GM21619 (cell line): ENCODE measurements around the gene FGF8.
"Not testable (repeated sequence)": the region's sequence is repeated elsewhere in the genome, so short reads cannot be mapped to it uniquely, and the experiment has no call there.

Source experiments
- ATAC-seq: cut with Tn5 transposase; IDR thresholded peaks from one replicate; pipeline ENCODE4 v1.9.1; 2021; ENCODE audit not compliant: unreplicated experiment

FGF8 gene, protein sequence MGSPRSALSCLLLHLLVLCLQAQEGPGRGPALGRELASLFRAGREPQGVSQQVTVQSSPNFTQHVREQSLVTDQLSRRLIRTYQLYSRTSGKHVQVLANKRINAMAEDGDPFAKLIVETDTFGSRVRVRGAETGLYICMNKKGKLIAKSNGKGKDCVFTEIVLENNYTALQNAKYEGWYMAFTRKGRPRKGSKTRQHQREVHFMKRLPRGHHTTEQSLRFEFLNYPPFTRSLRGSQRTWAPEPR

GRCh38 chr10:101775273-101776160 lies at the start of gene FGF8:
Gene FGF8, minus strand, starts transcription at chr10:101776114. Its CDS starts 214 bp downstream, at chr10:101775900.
- no peak for ATAC-seq

DNA sequence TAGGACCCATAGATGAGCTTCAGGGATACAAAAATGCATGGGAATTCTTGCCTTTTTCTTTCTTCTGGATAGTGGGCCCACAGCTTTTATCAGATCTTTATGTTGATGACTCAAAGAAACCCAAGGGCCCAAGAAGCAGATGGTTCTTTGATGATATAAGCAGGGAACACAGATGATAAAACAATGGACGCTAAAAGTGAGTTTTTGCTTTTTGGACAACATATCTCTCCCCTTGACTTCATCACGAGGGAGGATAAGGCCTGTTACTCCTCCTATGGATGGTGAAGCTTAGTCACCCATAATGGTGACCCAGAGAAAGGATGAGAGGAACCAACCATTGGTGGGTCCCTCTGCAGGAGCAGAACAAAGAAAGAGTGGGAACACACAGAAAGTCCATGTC lies 48.8 kb upstream of the FGF8 start:
- no peak for ATAC-seq

- ATAC-seq, result peak; percentile 18
Measured at GRCh38 chr10:101818872-101819633, 43.1 kb upstream of the FGF8 start.

- peak; percentile 82 for ATAC-seq
Measured at GRCh38 chr10:101818119-101818871, 42.4 kb upstream of the FGF8 start, which contains the start of gene OGA. Gene OGA, minus strand, starts transcription at chr10:101818444. Its CDS starts 422 bp downstream, at chr10:101818022.

GRCh38 chr10:101817337-101818118 lies 41.6 kb upstream of the FGF8 start:
- no peak for ATAC-seq

- ATAC-seq, result no peak
Measured at GRCh38 chr10:101816913-101817336, 41.0 kb upstream of the FGF8 start.

DNA sequence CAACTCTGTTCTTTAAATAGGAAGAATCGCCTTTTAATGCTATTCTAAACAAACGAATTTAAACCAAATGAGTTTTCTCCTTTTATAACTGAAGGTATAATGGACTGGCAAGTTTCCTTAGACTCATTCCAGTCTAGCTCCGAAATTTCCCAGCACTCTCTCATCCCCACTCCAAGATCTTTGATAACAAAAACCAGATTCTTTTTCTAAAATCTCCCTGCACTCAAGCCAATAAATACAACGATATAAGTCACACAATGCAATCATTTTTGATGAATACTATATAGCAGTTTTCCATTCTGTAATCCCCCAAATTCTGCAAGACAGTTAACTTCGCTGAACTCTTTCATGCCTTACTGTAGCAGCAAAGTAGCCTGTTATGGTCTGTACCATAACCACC lies 40.5 kb upstream of the FGF8 start:
- no peak for ATAC-seq

DNA sequence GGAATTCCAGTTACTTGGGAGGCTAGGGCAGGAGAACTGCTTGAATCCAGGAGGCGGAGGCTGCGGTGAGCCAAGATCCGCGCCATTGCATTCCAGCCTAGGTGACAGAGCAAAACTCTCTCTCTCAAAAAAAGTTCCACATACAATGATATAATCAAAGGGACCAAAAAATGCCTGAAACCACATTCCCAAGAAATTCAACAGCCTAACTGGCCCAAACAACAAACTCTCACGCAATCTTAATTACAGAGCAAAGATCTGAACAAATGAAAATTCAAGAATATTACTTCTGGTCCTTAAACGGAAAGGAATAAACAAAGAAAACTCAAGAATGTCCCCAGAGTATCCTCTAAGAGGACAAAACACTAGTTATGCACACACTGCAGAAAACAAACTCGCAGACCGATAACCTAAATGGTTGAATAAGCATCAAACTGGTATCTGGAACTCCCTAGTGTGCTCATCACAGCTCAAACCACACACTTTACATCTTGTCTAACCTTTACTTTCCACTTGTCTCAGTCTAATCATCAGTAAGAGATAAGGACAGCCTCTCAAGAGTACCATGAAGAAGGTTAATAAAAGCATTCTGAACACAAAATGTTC lies 38.7 kb upstream of the FGF8 start:
- ATAC-seq, result no peak

- ATAC-seq, result no peak
Measured at GRCh38 chr10:101812606-101813005, 36.7 kb upstream of the FGF8 start.

GRCh38 chr10:101807158-101807557 lies 31.2 kb upstream of the FGF8 start:
- no peak for ATAC-seq

DNA sequence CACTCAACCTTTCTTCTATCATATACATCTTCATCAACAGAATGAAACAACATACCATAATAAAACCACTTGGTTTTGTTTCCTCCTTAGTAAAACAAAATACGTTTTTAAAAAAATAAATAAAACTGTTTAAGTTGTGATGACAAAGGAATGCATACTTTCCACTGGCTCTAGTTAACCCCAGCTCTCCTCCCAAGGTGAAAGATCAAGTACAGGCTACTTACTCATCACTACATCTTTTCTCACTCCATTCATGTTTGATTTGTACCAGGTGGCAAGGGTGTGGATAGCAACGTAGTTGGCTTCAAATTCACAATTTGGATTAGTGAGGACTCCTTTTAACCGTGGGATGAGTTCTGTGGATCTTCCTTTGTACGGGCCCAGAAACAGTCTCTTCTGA lies 27.6 kb upstream of the FGF8 start:
- ATAC-seq, result no peak

- ATAC-seq, result no peak
Measured at GRCh38 chr10:101797403-101798059, 21.6 kb upstream of the FGF8 start.

DNA sequence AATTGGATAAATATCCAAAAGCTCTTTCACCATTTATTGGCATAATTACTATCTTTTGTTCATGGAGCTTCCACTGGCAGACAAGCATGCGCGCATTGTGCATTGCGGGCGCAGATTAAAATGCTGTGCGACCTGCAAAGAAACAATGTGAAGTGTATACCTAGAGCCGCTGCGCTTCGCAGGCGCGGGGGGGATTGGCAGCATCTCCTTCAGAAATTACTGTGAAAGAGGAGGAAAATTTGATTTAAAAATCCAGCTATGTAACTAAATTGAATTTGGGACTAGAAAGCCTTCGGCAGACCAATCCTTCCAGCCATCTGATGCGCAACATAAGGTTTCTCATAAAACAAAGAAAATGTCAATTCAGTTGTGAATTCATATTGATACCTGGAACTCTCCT lies 17.6 kb upstream of the FGF8 start:
- ATAC-seq, result no peak

DNA sequence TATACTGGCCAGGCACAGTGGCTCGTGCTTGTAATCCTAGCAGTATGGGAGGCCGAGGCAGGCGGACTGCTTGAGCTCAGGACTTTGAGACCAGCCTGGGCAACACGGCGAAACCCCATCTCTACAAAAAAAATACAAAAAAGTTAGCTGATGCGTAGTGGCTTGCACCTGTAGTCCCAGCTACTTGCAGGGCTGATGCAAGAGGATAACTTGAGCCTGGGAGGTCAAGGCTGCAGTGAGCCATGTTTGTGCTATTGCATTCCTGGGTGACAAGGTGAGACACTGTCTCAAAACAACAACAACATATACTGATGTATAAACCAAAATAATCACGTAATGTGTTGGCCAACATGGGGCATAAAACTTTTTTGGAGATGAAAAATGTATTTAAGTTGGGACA lies 13.8 kb upstream of the FGF8 start:
- no peak for ATAC-seq

DNA sequence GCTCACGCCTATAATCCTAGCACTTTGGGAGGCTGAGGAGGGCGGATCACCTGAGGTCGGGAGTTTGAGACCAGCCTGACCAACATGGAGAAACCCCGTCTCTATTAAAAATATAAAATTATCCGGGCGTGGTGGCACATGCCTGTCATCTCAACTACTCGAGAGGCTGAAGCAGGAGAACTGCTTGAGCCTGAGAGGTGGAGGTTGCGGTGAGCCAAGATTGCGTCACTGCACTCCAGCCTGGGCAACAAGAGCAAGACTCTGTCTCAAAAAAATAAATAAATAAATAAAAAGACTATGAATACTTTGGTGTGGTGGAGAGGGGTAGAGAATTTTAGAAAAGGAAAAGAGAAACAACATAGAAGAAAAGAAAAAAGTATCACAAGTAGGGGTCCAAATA lies 13.3 kb upstream of the FGF8 start:
- not testable (repeated sequence) for ATAC-seq

GRCh38 chr10:101785801-101786200 lies 9.9 kb upstream of the FGF8 start:
- ATAC-seq, result no peak

- ATAC-seq, result no peak
Measured at GRCh38 chr10:101784558-101784957, 8.6 kb upstream of the FGF8 start.

DNA sequence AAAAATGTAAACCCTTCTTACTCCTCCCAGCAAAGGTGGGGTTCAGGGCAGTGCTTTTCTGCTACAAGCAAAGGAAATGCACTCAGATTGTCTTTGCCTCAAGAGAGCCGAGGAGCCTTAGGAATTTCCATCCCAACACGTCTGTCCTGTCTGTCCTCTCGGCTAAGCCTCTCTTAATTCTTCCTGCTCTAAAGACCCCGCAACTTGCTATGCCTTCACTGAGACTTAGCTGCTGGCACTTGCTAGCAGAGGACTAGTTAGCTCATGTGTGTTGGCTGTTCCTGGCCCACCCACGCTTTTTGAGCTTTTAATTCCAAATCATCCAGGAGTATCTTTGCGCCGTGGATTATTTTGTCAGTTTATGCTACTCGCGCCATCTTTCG lies 7.8 kb upstream of the FGF8 start:
- no peak for ATAC-seq
